GM12878 (cell line): ENCODE measurements around the gene FOXP4.

Source experiments
- CTCF ChIP-seq, 3 experiments: IDR thresholded peaks in 2 of 3; conservative IDR thresholded peaks in 1 of 3; 2 replicates each; pipeline ENCODE4 v1.5.1; 2011; ENCODE audit warnings: low read depth in 3 of 3, low read length in 3 of 3, mild to moderate bottlenecking in 3 of 3, control low read depth in 2 of 3, moderate library complexity in 2 of 3, inconsistent platforms in 1 of 3, mixed read lengths in 1 of 3; ENCODE audit not compliant: control insufficient read depth in 2 of 3, insufficient read depth in 1 of 3; ENCODE audit errors: extremely low read depth in 1 of 3
- EED ChIP-seq: sonication (generic); IDR thresholded peaks from 2 replicates; pipeline ENCODE4 v1.6.1; 2016; ENCODE audit warnings: antibody characterized with exemption, low read depth
- SRF ChIP-seq, 2 experiments: IDR thresholded peaks; 2 replicates each; pipeline ENCODE4 v1.6.1; 2011; ENCODE audit warnings: low read depth in 2 of 2, low read length in 2 of 2, mild to moderate bottlenecking in 1 of 2, moderate library complexity in 1 of 2

- no peak for TF ChIP-seq CTCF (IDR thresholded peaks at IDR 0.05 in 2 of 3, conservative IDR thresholded peaks at IDR 0.05 in 1 of 3; ENCODE audit: control insufficient read depth in 2 of 3, extremely low read depth in 1 of 3, insufficient read depth in 1 of 3, low read depth in 3 of 3, low read length in 3 of 3)
- no peak for TF ChIP-seq EED
- TF ChIP-seq SRF (IDR thresholded peaks at IDR 0.05; ENCODE audit: low read depth in 2 of 2, low read length in 2 of 2) = no peak
Observed at GRCh38 chr6:41644297-41644879, 98.2 kb downstream of the FOXP4 start.
